ENCODE results near the gene CELF2. TPM values are rescaled to one million over a fixed set of nuclear protein-coding genes. Genes with fewer than 3 reads are reported as not detected.

Gene CELF2
- total RNA-seq, 1 experiment from 2014 or later = 28.7 TPM

DNA sequence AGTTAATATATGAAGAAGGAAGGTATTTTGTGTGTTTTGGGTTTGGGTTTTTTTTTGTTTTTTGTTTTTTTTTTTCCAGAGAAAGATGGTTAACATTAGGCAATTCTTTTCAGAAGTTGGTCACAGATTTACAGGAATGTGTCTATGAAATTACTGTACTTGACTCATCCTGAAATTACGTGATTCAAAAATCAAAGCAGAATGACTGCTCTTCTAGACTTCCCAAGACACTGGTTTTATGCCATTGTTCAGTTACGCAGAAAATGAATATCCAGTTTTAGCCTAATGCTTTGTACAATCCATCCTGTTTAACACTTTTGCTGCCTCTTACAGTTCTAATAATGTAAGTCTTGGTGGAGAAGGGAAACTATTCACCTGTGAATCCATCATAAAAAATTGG, 39.7 kb upstream of the CELF2 start:
- peaks cover 0 to 8% (median 0%) of the 10 kb centered on the region in 3 experiments; a peak in 1 of 7 replicates for H3K36me3 Mint-ChIP-seq (ENCODE audit: insufficient read depth in 1 of 3, low read depth in 3 of 3)
- Histone ChIP-seq H4K20me1 (ENCODE audit: control insufficient read depth, insufficient read depth, insufficient read length) (no peaks in the 10 kb centered on the region), H3K9me3 (ENCODE audit: control insufficient read depth, low read depth, low read length) (no peaks in the 10 kb centered on the region), H2BK20ac (ENCODE audit: low read depth, low read length, poor library complexity, severe bottlenecking) (no peak overlapping the region), H3K4ac (ENCODE audit: low read depth, low read length) (no peak overlapping the region), H3K9ac (ENCODE audit: extremely low read depth, insufficient read length, low read length) (no peak overlapping the region), H3T11ph (ENCODE audit: low read length) (no peak overlapping the region), H4K8ac (replicated peaks; ENCODE audit: insufficient read length, low read depth, low read length) (no peak overlapping the region), H3K79me1 (ENCODE audit: insufficient read depth, low read depth, low read length, poor library complexity, severe bottlenecking) (no peaks in the 10 kb centered on the region), H2BK120ac (ENCODE audit: low read depth, low read length, poor library complexity, severe bottlenecking) (no peak overlapping the region), H3K79me2 (ENCODE audit: insufficient read depth, low read length) (no peaks in the 10 kb centered on the region), H3K4me2 (ENCODE audit: insufficient read depth, insufficient read length, low read length) (no peak overlapping the region), H3K23me2 (ENCODE audit: insufficient read length, low read depth, low read length, poor library complexity, severe bottlenecking) (no peaks in the 10 kb centered on the region), H3K27ac (ENCODE audit: insufficient read length, low read depth, low read length) (no peak overlapping the region), H2BK12ac (ENCODE audit: insufficient read length, low read depth, low read length) (no peak overlapping the region), H2AFZ (ENCODE audit: low read length) (no peak overlapping the region), H3K23ac (ENCODE audit: insufficient read length, low read depth, low read length) (no peak overlapping the region), H2BK5ac (ENCODE audit: insufficient read length, low read length) (no peak overlapping the region), H3K18ac (ENCODE audit: insufficient read length, low read depth, low read length) (no peak overlapping the region), H4K91ac (ENCODE audit: insufficient read length, low read depth, low read length) (no peak overlapping the region), H3K27me3 (ENCODE audit: insufficient read depth, low read length) (no peaks in the 10 kb centered on the region), H3K4me1 (ENCODE audit: insufficient read depth, low read length) (no peaks in the 10 kb centered on the region), H3K14ac (ENCODE audit: insufficient read depth, low read length) (no peak overlapping the region), H2BK15ac (ENCODE audit: low read depth, low read length) (no peak overlapping the region), H3K56ac (ENCODE audit: insufficient read length, low read depth, low read length) (no peak overlapping the region), H2AK5ac (ENCODE audit: insufficient read length, low read length) (no peak overlapping the region), H4K5ac (ENCODE audit: insufficient read length, low read depth, low read length) (no peak overlapping the region)
- H3K27me3 Mint-ChIP-seq (ENCODE audit: low read depth) = no peaks in the 10 kb centered on the region
- no CpG with 5 or more reads among the region's 2 CpGs for WGBS (ENCODE audit: extremely low coverage, insufficient read length, low lambda C conversion rate)
- TF ChIP-seq CTCF (conservative IDR thresholded peaks at IDR 0.05) = no peak
- no peak overlapping the region for H3K4me3 Mint-ChIP-seq
- no peaks in the 10 kb centered on the region; a peak in 1 of 5 replicates for H3K9me3 Mint-ChIP-seq
- H3K27ac Mint-ChIP-seq = no peak overlapping the region
- DNase-seq = no peak
- H3K4me1 Mint-ChIP-seq = no peaks in the 10 kb centered on the region
